ENCODE results near the gene ADAMTS19. TPM values are rescaled to one million over a fixed set of nuclear protein-coding genes. Genes with fewer than 3 reads are reported as not detected.

Gene ADAMTS19
- total RNA-seq, 1 donor from 2014 or later: 22.1 TPM

DNA sequence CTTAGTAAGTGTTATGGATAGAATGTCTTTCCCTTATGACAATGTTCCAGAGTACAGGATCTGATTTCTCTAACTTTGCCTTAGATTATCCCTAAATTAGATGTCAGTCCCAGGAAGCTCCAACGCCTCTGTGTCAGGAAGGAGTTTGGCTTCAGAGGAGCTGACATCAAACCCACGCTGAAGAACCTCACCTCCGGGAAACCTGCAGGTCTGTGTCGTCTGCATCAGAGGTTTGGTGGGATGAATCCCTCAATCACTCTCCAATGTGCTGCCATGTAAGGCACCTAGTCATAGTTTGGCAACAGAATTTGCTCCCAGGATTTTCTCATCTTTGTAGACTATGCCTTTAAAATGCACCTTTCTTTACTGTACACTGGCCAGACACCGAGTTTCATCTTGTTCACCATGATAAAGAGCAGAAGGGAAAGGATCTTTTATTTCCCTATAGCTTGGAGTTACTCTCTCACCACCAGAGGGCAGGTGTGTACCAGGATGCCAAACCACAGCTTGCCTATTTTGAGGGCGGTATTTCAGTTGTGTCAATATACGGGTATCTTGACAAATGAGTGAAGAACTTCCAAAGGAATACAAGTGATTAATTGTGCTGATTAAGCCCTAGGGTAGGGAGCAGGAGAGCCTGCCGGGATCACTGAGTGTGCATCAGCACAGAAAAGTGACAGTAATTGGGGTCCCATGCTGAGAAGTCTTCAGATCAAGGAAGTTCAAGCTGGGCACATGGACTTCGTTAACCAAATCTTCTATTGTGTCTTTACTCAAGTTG lies 311.1 kb downstream of the ADAMTS19 start:
- peak; percentile 84 for TF ChIP-seq CTCF (IDR thresholded peaks at IDR 0.05; ENCODE audit: partially characterized antibody, unreplicated experiment)
- H3K27ac Mint-ChIP-seq (ENCODE audit: unreplicated experiment): no peak overlapping the region
- H3K36me3 Mint-ChIP-seq (ENCODE audit: unreplicated experiment): no peaks in the 10 kb centered on the region
- no peak overlapping the region for H3K4me3 Mint-ChIP-seq (ENCODE audit: unreplicated experiment)
- H3K9me3 Mint-ChIP-seq (ENCODE audit: unreplicated experiment): no peaks in the 10 kb centered on the region
- no peaks in the 10 kb centered on the region for H3K27me3 Mint-ChIP-seq (ENCODE audit: unreplicated experiment)
- H3K4me1 Mint-ChIP-seq (ENCODE audit: low read depth, unreplicated experiment): no peaks in the 10 kb centered on the region
- peak; percentile 65 for DNase-seq

DNA sequence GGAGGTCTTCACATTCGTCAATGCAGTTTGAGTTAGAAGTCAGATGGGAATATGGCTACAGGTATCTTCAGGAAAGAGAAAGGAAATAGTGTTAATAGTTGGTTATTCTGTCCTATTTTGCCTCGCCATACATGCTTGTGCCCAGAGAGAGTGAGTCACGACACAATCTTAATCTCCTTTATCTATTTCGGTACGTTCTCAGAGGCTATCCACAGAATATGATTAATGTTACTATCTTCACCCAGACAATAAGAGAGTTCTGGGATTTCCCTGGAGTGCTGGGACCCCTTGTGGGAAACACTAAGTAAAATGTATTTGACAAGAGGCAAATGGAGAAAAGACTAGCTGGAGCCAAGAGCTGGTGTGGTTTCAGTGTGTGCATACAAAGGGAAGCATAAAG lies 313.3 kb downstream of the ADAMTS19 start:
- H3K27me3 Mint-ChIP-seq (ENCODE audit: unreplicated experiment): no peaks in the 10 kb centered on the region
- no peak overlapping the region for H3K27ac Mint-ChIP-seq (ENCODE audit: unreplicated experiment)
- TF ChIP-seq CTCF (IDR thresholded peaks at IDR 0.05; ENCODE audit: partially characterized antibody, unreplicated experiment): no peak
- H3K4me1 Mint-ChIP-seq (ENCODE audit: low read depth, unreplicated experiment): no peaks in the 10 kb centered on the region
- no peak overlapping the region for H3K4me3 Mint-ChIP-seq (ENCODE audit: unreplicated experiment)
- no peaks in the 10 kb centered on the region for H3K9me3 Mint-ChIP-seq (ENCODE audit: unreplicated experiment)
- H3K36me3 Mint-ChIP-seq (ENCODE audit: unreplicated experiment): no peaks in the 10 kb centered on the region
- no peak for DNase-seq

DNA sequence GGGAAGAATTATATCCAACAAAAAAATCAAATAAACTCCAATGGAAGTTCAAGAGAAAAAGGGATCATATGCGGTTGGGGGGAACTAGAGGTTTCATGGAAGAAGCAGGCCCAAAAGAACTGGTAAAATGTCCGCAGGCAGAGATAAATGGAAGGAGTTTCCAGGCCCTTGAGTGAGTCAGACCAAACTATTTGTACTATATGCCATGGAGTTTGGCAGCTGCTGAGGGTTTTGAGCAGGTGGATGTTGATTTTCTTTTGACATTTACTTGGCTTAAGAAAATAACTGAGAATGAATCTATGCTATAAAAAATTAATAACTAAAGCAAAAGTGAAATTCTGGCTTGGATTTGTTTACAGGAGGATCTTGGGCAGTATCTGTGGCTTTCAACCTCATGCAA lies 321.5 kb downstream of the ADAMTS19 start:
- no peak for TF ChIP-seq CTCF (IDR thresholded peaks at IDR 0.05; ENCODE audit: partially characterized antibody, unreplicated experiment)
- H3K27me3 Mint-ChIP-seq (ENCODE audit: unreplicated experiment): no peaks in the 10 kb centered on the region
- H3K27ac Mint-ChIP-seq (ENCODE audit: unreplicated experiment): no peak overlapping the region
- H3K9me3 Mint-ChIP-seq (ENCODE audit: unreplicated experiment): no peaks in the 10 kb centered on the region
- no peak overlapping the region for H3K4me3 Mint-ChIP-seq (ENCODE audit: unreplicated experiment)
- H3K4me1 Mint-ChIP-seq (ENCODE audit: low read depth, unreplicated experiment): no peaks in the 10 kb centered on the region
- DNase-seq: no peak
- H3K36me3 Mint-ChIP-seq (ENCODE audit: unreplicated experiment): no peaks in the 10 kb centered on the region
